ENCODE measurements around the gene NOX5.

Gene NOX5

GRCh38 chr15:69025320-69025719 lies 10.8 kb downstream of the NOX5 start:
- no peak for DNase-seq

DNA sequence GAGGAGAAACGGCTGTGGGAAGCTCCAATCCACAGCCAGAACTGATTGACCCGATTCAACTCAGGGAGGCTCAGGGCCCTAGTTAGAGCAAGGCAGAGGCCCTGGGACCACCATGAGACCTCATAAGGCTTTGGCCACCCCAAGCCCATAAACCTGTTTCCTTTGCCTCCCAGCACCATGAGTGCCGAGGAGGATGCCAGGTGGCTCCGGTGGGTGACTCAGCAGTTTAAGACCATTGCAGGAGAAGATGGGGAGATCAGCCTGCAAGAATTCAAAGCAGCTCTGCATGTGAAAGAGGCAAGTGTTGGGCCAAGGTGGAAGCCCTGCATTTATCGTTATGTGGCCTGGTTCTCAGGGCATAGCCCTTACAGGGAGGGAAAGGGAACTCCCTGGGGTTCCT lies 11.9 kb downstream of the NOX5 start:
- no peak for DNase-seq

DNA sequence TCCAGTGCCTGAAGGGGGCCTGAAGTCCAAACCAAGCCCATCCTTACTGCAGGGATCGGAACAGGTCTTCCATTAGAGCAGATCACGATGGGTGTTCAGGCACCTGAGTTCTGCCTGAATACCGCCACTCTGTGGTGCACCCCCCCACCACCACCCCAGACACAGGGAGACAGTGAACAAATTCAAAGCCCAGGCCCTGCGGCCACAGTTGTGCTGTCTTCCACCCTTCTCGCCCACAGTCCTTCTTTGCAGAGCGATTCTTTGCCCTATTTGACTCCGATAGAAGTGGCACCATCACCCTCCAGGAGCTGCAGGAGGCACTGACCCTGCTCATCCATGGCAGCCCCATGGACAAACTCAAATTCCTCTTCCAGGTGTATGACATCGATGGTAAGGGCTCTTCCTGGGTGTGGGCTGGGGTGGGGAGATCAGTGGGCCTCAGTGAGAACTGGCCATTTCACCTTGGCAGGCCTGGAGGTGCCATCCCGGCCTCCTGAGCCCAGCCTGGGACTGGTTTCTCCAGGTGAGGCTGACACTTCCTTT lies 13.6 kb downstream of the NOX5 start:
- no peak for DNase-seq

- peak; percentile 64 for DNase-seq
Measured at GRCh38 chr15:69031013-69032001, 16.8 kb downstream of the NOX5 start.

DNA sequence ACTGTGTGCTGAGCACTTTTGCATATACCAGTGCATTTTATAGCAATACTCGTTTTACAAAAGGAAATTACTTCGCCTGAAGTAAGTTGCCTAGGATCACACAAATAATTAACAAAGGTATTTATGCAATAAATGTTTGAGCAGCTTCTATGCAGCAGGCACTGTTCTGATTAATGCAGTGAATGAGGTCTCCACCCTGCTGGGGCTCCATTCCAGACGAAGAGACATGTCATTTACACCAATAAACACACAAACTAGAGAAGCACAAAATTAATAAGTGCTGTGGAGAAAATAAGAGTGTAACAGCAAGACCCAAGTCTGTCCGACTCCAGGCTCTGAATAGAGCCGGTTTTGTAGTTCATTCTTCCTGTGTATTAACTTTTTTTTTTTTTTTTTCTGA lies 17.5 kb downstream of the NOX5 start:
- DNase-seq, result no peak

DNA sequence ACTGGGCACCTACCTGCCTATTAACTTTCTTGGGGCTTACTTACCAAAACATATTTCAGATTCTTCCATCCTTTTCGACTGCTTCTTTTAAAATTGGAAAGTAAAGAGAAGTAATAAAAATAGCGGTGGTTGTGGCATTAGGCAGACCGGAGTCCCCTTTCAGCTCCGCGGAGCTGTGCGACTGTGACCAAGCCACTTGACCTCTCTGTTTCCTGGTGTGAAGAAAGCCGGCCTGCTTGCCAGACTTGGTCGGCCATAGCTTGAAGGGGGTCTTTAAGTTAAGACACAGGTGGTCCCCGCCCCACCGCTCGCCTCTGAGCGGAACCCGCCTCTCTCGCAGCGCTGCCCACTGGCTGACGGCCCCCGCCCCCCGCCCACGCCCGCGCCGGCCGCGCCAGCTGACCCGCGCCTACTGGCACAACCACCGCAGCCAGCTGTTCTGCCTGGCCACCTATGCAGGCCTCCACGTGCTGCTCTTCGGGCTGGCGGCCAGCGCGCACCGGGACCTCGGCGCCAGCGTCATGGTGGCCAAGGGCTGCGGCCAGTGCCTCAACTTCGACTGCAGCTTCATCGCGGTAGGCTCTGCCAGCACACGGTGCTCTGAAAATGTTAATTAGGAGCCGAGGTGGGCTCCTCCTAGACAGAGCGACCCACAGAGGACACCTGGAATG lies 18.3 kb downstream of the NOX5 start:
- peak; percentile 42 for DNase-seq

- DNase-seq, result no peak
Measured at GRCh38 chr15:69034352-69034751, 19.9 kb downstream of the NOX5 start.

GRCh38 chr15:69035205-69035917 lies 20.9 kb downstream of the NOX5 start:
- peak; percentile 53 for DNase-seq

DNA sequence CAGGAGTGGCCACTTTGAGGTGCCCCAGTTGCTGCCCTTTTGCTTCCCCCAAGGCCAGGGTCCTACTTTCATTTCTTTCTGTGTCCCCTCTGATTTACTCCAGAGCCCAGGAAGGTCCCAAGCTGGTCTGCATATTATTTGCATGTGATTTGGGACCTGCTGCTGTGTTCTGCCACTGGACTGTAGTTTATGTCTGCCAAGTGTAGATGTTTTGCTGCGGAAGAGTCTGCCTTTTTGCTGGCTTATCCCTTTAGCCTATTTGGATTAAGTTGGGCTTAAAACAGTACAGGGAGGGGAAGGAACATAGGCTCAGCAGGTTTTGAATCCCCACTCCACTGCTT lies 21.4 kb downstream of the NOX5 start:
- DNase-seq, result no peak

DNA sequence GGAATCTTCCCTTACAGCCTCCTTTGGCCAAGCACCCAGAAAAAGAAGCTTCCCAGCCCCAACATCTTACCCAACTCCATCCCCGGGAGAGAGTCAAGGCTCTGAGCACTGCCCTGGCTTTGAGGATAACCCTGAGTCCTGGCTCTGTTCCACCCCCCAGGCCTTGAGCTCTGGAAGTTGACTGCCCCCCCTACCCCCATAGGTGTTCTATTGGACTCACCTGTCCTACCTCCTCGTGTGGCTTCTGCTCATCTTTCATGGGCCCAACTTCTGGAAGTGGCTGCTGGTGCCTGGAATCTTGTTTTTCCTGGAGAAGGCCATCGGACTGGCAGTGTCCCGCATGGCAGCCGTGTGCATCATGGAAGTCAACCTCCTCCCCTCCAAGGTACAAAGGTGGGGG lies 22.3 kb downstream of the NOX5 start:
- no peak for DNase-seq

DNA sequence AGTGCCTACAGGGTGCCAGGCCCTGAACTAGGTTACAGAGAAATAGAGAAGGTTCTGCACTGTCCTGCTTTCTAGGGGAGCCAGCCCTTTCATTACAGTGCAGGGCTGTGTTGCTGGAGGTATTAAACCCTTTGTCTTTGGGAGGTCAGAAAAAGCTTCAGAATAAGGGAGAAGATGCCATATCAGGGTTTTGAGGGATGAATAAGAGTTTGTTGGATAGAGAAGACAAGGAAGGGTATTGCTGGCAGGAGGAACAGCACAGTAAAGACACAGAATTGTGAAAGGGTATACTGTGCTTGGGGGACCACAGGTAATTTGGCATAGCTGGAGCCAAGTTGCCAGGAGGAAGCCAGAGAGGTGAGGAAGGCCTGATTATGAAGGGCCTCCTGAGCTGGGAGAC lies 23.0 kb downstream of the NOX5 start:
- DNase-seq, result no peak

GRCh38 chr15:69037977-69038376 lies 23.5 kb downstream of the NOX5 start:
- peak; percentile 26 for DNase-seq

- peak; percentile 32 for DNase-seq
Measured at GRCh38 chr15:69038508-69038907, 24.0 kb downstream of the NOX5 start.

DNA sequence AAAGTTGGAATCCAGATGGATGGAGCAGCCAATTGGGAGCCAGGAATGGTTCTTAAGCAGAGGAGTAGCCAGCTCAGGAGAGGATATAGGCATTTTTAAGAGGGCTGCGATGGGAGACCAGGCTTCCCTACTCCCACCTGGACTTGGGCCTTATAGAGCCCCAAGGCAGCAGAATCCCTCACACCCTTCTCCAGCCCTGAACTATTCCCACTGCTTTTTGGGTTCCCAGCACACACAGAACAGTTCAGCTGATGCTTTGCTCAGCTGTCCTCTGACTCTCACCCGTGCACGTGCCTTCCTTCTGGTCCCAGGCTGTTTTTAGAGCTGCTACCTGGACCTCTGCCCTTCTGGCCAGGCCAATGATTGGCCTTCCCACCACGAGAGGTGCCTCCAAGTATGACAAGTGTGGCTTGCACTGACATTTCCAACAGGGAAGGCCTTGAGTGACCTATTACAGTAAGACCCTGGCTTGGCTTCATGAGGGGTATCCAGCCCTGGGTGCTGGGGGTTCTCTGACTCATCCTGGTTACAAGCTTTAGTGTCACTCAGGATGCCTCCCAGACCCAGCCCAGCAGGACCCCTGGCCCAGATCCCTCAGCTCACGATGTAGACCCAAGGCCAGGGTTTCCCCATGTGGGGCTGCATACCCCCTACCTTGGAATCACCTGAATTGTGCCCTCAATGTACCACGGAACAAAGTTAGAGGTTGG lies 25.2 kb downstream of the NOX5 start:
- DNase-seq, result peak; percentile 32

- DNase-seq, result no peak
Measured at GRCh38 chr15:69042531-69042930, 28.0 kb downstream of the NOX5 start.

- no peak for DNase-seq
Measured at GRCh38 chr15:69045802-69046201, 31.3 kb downstream of the NOX5 start.

- no peak for DNase-seq
Measured at GRCh38 chr15:69046781-69047180, 32.3 kb downstream of the NOX5 start.

DNA sequence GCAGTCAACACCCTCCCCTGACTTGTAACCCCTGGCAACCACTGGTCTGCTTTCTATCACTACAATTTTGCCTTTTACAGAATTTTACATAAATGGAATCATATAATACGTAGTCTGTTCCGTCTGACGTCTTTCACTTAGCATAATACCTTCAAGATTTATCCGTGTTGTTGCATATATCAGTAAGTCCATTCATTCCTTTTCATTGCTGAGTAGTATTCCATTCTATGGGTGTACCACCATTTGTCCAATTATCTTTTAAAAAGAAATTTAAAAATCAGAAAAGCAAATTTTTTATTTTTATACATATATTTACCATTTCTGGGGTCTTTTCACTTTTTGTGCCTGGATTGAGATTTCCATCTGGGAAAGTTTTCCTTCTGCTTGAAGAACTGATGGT lies 35.5 kb downstream of the NOX5 start:
- no peak for DNase-seq

GRCh38 chr15:69055251-69055650 lies 40.8 kb downstream of the NOX5 start:
- no peak for DNase-seq

GRCh38 chr15:69056365-69056764 lies 41.9 kb downstream of the NOX5 start:
- no peak for DNase-seq

DNA sequence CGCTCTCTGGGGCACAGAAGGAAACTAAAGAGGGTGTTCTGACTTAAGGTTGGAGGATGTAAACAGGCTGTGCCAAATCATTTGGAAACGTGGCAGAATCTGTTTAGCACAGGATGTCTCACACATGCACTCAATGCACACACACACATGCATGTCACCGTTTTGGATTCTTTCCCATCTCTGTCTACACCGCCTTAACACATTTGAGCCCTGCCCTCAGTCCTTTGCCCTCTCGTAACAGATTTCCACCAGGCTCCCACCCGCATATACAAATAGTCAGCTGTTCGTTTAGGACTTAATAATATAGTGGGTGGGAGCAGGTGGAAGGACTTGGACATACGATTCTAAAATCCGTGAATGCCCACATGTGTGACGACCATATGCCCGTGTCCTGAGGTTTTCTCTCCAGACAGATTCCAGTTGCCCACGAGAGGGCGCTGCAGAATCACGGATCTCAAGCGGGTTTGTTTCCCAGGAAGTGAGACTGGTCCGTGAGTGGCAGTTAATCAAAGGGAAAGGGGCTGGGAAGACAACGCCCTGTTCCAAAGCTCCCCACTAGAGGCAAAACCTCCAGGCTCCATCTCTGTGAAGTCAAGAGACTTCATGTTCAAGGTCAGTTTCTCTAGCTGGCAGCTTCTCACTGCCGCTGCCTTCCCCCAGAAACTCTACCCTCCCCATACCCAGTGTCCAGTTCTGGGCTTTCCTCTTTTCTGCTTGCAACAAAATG lies 44.5 kb downstream of the NOX5 start:
- DNase-seq, result peak; percentile 89

DNA sequence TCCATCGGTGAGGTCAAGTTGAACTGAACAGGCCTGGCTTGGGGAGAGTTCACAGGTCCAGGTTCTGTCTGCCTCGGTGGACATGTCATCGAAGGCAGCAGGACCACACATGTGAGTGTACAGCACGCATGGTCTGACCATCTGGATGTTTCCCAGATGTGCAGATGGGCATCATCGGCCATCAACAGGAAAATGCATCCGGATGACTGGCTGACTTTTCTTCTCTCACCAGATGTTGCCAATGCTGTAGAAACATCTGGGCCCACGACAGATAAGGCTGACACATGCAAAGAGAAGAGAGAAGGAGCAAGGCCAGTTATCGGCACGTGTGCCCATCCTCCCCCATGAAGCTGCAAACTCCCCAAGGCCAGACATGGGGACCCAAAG lies 45.1 kb downstream of the NOX5 start:
- DNase-seq, result no peak
